Skeletal muscle tissue (tissue), 4 donors: Measurements from ENCODE around the gene CCSER1. TPM values are rescaled to one million over a fixed set of nuclear protein-coding genes. Genes with fewer than 3 reads are reported as not detected.
"Not testable (repeated sequence)": the region's sequence is repeated elsewhere in the genome, so short reads cannot be mapped to it uniquely, and the experiment has no call there.

Source experiments
- H3K27ac ChIP-seq: one replicate; pipeline ENCODE4 v1.7.0; 2013; ENCODE audit warnings: mild to moderate bottlenecking, low read depth, low read length, inconsistent platforms
- H3K27me3 ChIP-seq, 3 donors: one replicate each; pipeline ENCODE4 v1.7.0; 2013; ENCODE audit warnings: low read length in 3 of 3; ENCODE audit not compliant: control insufficient read depth in 3 of 3, insufficient read depth in 3 of 3
- H3K36me3 ChIP-seq, 3 donors: one replicate each; pipeline ENCODE4 v1.7.0; 2013; ENCODE audit warnings: low read length in 3 of 3; ENCODE audit not compliant: control insufficient read depth in 3 of 3, insufficient read depth in 3 of 3
- H3K4me1 ChIP-seq, 3 donors: one replicate each; pipeline ENCODE4 v1.7.0; 2013; ENCODE audit warnings: low read length in 3 of 3, mild to moderate bottlenecking in 3 of 3; ENCODE audit not compliant: control insufficient read depth in 3 of 3, insufficient read depth in 3 of 3
- H3K4me3 ChIP-seq, 3 donors: one replicate each; pipeline ENCODE4 v1.7.0; 2013; ENCODE audit warnings: low read length in 3 of 3
- H3K9ac ChIP-seq, 3 donors: one replicate each; pipeline ENCODE4 v1.7.0; 2013; ENCODE audit warnings: low read length in 3 of 3, mild to moderate bottlenecking in 3 of 3, moderate library complexity in 2 of 3, low read depth in 1 of 3
- H3K9me3 ChIP-seq, 3 donors: one replicate each; pipeline ENCODE4 v1.7.0; 2013; ENCODE audit warnings: low read length in 3 of 3; ENCODE audit not compliant: control insufficient read depth in 3 of 3
- total RNA-seq: library from RNA; depleted of rRNA; stranded (reverse); fragments of >200 nt; gene quantifications from one replicate; pipeline ENCODE4 v1.2.3, GENCODE V29; 2014
- donor health status: Osteomylitis.

Gene CCSER1
- total RNA-seq, 1 donor from 2014 or later = 1.0 TPM

DNA sequence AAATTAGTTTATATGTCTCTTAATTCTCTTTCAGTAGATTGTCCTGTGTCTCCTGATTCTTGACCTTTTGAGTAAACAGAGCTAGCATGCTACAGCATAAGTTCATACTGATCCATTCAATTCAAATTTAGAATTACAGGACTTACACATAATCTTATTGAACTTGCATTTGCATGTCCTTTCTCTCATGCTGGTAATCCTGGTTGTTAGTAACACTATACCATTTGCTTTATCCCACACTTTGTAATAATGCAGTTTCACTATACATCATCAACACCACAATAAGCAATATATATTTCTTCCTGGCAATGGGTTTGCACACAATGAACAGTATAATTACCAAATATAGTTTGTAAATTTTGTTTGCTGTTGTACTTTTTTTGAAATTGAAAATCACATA is 1239.4 kb downstream of the CCSER1 start:
- H3K9me3 ChIP-seq = no peaks in the 10 kb centered on the region
- no peak overlapping the region for H3K27ac ChIP-seq
- H3K4me3 ChIP-seq = no peak overlapping the region
- no peaks in the 10 kb centered on the region for H3K27me3 ChIP-seq
- H3K36me3 ChIP-seq = no peaks in the 10 kb centered on the region
- no peaks in the 10 kb centered on the region for H3K4me1 ChIP-seq
- H3K9ac ChIP-seq = no peak overlapping the region

DNA sequence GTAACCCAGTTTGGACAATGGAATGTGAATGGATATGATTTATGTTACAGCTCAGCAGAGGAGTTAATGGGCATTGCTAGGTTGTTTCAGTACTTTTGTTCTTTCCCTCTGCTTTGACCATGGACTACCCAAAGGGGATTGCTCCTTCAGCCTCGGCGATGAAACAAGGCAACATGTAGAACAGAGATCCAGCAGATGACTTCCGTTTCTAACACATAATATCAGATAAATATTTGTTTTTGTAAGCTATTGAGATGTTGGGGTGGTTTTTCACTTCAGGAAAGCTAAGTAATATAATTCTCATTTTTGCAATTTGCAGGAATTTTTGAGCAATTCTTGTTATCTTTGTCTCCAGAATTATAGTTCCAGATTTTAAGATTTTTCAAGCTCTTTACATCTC is 1241.9 kb downstream of the CCSER1 start:
- H3K27me3 ChIP-seq = no peaks in the 10 kb centered on the region
- no peaks in the 10 kb centered on the region for H3K4me1 ChIP-seq
- H3K27ac ChIP-seq = no peak overlapping the region
- H3K36me3 ChIP-seq = no peaks in the 10 kb centered on the region
- no peak overlapping the region for H3K9ac ChIP-seq
- no peaks in the 10 kb centered on the region for H3K9me3 ChIP-seq
- H3K4me3 ChIP-seq = no peak overlapping the region

GRCh38 chr4:91373546-91373945 is 1246.4 kb downstream of the CCSER1 start:
- no peaks in the 10 kb centered on the region for H3K4me1 ChIP-seq
- H3K9me3 ChIP-seq = no peaks in the 10 kb centered on the region
- H3K36me3 ChIP-seq = no peaks in the 10 kb centered on the region
- H3K27me3 ChIP-seq = no peaks in the 10 kb centered on the region
- no peak overlapping the region for H3K27ac ChIP-seq
- H3K4me3 ChIP-seq = no peak overlapping the region
- no peak overlapping the region for H3K9ac ChIP-seq

GRCh38 chr4:91405431-91405830 is 1278.2 kb downstream of the CCSER1 start:
- H3K4me1 ChIP-seq, H3K9me3 ChIP-seq, H3K36me3 ChIP-seq, H3K4me3 ChIP-seq, H3K27ac ChIP-seq, H3K9ac ChIP-seq, H3K27me3 ChIP-seq: not testable (repeated sequence)

GRCh38 chr4:91422011-91422410 is 1294.8 kb downstream of the CCSER1 start:
- Histone ChIP-seq H3K27ac (no peak overlapping the region), H3K36me3 (no peaks in the 10 kb centered on the region), H3K4me3 (no peak overlapping the region), H3K9ac (no peak overlapping the region), H3K4me1 (no peaks in the 10 kb centered on the region), H3K27me3 (no peaks in the 10 kb centered on the region), H3K9me3 (peaks cover 0 to 3% (median 2%) of the 10 kb centered on the region in 3 donors)

- Histone ChIP-seq H3K4me1 (no peaks in the 10 kb centered on the region), H3K9me3 (no peaks in the 10 kb centered on the region), H3K27ac (no peak overlapping the region), H3K36me3 (no peaks in the 10 kb centered on the region), H3K27me3 (no peaks in the 10 kb centered on the region), H3K9ac (no peak overlapping the region), H3K4me3 (no peak overlapping the region)
Measured at GRCh38 chr4:91426725-91427124, 1299.5 kb downstream of the CCSER1 start.

DNA sequence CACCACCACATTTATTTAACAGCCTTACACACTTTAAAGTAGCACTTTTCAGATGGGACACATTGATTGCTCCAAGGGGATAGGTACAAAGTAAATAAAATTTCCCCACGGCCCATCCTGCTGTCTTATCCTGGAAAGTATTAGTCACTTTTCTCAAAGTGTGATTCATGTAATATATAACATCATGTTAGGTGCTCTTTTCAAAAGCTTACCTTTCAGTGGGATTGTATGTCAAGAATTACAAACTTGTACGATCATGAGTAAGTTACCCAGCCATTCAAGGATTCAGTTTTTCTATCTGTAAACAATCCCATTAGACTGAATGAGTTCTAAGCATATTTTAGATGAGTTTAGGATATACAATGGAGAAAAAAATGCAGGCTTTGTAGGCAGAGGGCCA is 1300.0 kb downstream of the CCSER1 start:
- Histone ChIP-seq H3K36me3 (no peaks in the 10 kb centered on the region), H3K27ac (no peak overlapping the region), H3K4me1 (no peaks in the 10 kb centered on the region), H3K4me3 (no peak overlapping the region), H3K27me3 (no peaks in the 10 kb centered on the region), H3K9me3 (no peaks in the 10 kb centered on the region), H3K9ac (no peak overlapping the region)

DNA sequence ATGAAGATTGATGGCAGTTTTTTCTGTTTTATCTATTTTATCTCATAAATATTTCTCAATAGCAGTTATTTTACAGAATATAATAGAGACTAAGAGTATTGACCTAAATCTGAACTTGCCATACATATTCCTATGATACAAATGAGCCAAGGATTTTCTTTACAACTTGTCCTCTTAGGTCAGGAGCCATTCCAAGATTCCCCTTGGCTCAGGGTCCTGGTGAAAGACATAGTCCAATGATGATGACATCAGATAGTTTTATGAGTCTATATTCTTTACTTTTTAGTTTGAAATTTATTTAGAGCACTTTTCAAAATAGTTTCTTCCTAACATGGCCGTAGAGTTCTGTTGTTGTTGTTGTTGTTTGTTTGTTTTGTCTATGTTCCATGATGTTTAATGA is 1307.4 kb downstream of the CCSER1 start:
- H3K27me3 ChIP-seq = no peaks in the 10 kb centered on the region
- no peak overlapping the region for H3K27ac ChIP-seq
- no peaks in the 10 kb centered on the region for H3K36me3 ChIP-seq
- no peaks in the 10 kb centered on the region for H3K9me3 ChIP-seq
- H3K9ac ChIP-seq = no peak overlapping the region
- H3K4me3 ChIP-seq = no peak overlapping the region
- H3K4me1 ChIP-seq = no peaks in the 10 kb centered on the region

- H3K9me3 ChIP-seq = no peaks in the 10 kb centered on the region
- no peak overlapping the region for H3K4me3 ChIP-seq
- no peaks in the 10 kb centered on the region for H3K27me3 ChIP-seq
- no peak overlapping the region for H3K27ac ChIP-seq
- no peaks in the 10 kb centered on the region for H3K4me1 ChIP-seq
- H3K36me3 ChIP-seq = no peaks in the 10 kb centered on the region
- H3K9ac ChIP-seq = no peak overlapping the region
Measured at GRCh38 chr4:91436556-91436955, 1309.4 kb downstream of the CCSER1 start.

DNA sequence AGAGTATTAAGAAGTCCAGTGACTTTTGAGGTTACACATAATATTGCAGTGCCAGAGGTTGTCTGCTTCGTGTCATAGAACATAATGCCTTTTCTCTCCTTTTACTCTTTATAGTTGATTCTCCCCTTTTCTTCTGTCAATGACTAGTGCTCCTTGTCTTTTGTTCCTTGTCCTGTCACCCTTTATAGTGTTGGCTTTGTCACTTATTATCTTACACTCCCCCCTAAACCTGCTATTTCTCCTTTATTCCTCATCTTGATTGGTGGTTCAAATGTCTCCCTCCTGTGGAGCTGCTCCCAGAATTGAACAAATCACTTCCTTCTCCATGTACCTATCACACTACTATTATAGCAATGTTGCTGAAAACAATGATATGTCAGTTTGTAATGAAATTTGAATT is 1320.0 kb downstream of the CCSER1 start:
- Histone ChIP-seq H3K36me3 (no peaks in the 10 kb centered on the region), H3K27ac (no peak overlapping the region), H3K4me1 (no peaks in the 10 kb centered on the region), H3K9ac (no peak overlapping the region), H3K9me3 (no peaks in the 10 kb centered on the region), H3K4me3 (no peak overlapping the region), H3K27me3 (no peaks in the 10 kb centered on the region)
